SK-N-SH treated with all-trans-retinoic acid at 6 μM for 48 hours (cell line): ENCODE data around the gene CRYAA.
"Not testable (repeated sequence)": the region's sequence is repeated elsewhere in the genome, so short reads cannot be mapped to it uniquely, and the experiment has no call there.

Source experiments
- ATAC-seq: fragments of 200-7000 bp; cut with Tn5 transposase; 3 replicates; pipeline ENCODE4 v1.9.1; 2020; ENCODE audit warnings: mild to moderate bottlenecking, moderate library complexity
- CSDC2 ChIP-seq: fragments of 250-450 bp; sonication (Bioruptor Pico); IDR thresholded peaks from 2 replicates; pipeline ENCODE4 v1.5.0; 2020; ENCODE audit warnings: mild to moderate bottlenecking, moderate library complexity
- ESRRG ChIP-seq: fragments of 250-450 bp; sonication (Bioruptor Pico); IDR thresholded peaks from 2 replicates; pipeline ENCODE4 v1.6.1; 2021; ENCODE audit warnings: mild to moderate bottlenecking
- GLIS3 ChIP-seq: fragments of 250-450 bp; sonication (Bioruptor Pico); IDR thresholded peaks from 2 replicates; pipeline ENCODE4 v1.5.0; 2020; ENCODE audit warnings: mild to moderate bottlenecking, moderate library complexity
- OSR1 ChIP-seq: fragments of 250-450 bp; sonication (Bioruptor Pico); IDR thresholded peaks from 2 replicates; pipeline ENCODE4 v1.8.0; 2022; ENCODE audit warnings: moderate library complexity, mild to moderate bottlenecking, inconsistent platforms
- PATZ1 ChIP-seq: fragments of 250-450 bp; sonication (Bioruptor Pico); IDR thresholded peaks from 2 replicates; pipeline ENCODE4 v1.8.0; 2020; ENCODE audit warnings: mild to moderate bottlenecking, moderate library complexity, borderline replicate concordance
- SNAI2 ChIP-seq: fragments of 250-450 bp; sonication (Bioruptor Pico); IDR thresholded peaks from 2 replicates; pipeline ENCODE4 v1.5.0; 2020; ENCODE audit warnings: mild to moderate bottlenecking, moderate library complexity
- TCF4 ChIP-seq: fragments of 250-450 bp; sonication (Bioruptor Pico); IDR thresholded peaks from 2 replicates; pipeline ENCODE4 v1.8.0; 2021; ENCODE audit warnings: mild to moderate bottlenecking, moderate library complexity, borderline replicate concordance
- ZC3H10 ChIP-seq: fragments of 250-450 bp; sonication (Bioruptor Pico); IDR thresholded peaks from 2 replicates; pipeline ENCODE4 v1.5.1; 2021; ENCODE audit warnings: mild to moderate bottlenecking, moderate library complexity
- ZFP30 ChIP-seq: fragments of 450-650 bp; formaldehyde crosslinking; IDR thresholded peaks from 2 replicates; pipeline ENCODE4 v1.5.0; 2022; ENCODE audit warnings: mild to moderate bottlenecking, moderate library complexity
- ZNF565 ChIP-seq: fragments of 450-650 bp; formaldehyde crosslinking; conservative IDR thresholded peaks from 2 replicates; pipeline ENCODE4 v1.5.0; 2020; ENCODE audit warnings: low read depth, mild to moderate bottlenecking, moderate library complexity
- ZNF70 ChIP-seq: fragments of 450-650 bp; formaldehyde crosslinking; IDR thresholded peaks from 2 replicates; pipeline ENCODE4 v1.5.0; 2020; ENCODE audit warnings: mild to moderate bottlenecking, moderate library complexity
- ZNF8 ChIP-seq: fragments of 450-650 bp; formaldehyde crosslinking; IDR thresholded peaks from 2 replicates; pipeline ENCODE4 v1.5.0; 2020; ENCODE audit warnings: mild to moderate bottlenecking, moderate library complexity
- TF ChIP-seq, protein P1 (sequence below): fragments of 250-450 bp; sonication (Bioruptor Pico); IDR thresholded peaks from 2 replicates; pipeline ENCODE4 v1.5.0; 2020; ENCODE audit warnings: mild to moderate bottlenecking, moderate library complexity
- TF ChIP-seq, protein P2 (sequence below): fragments of 250-450 bp; sonication (Bioruptor Pico); IDR thresholded peaks from 2 replicates; pipeline ENCODE4 v1.5.1; 2020; ENCODE audit warnings: low read depth, mild to moderate bottlenecking, moderate library complexity
- TF ChIP-seq, protein P3 (sequence below): fragments of 250-450 bp; sonication (Bioruptor Pico); IDR thresholded peaks from 2 replicates; pipeline ENCODE4 v1.8.0; 2021; ENCODE audit warnings: low read depth, mild to moderate bottlenecking, moderate library complexity, borderline replicate concordance

Gene CRYAA

GRCh38 chr21:43177043-43177906, 8.5 kb downstream of the CRYAA start:
- ATAC-seq = not testable (repeated sequence)

- not testable (repeated sequence) for ATAC-seq
Measured at GRCh38 chr21:43178175-43178826, 9.5 kb downstream of the CRYAA start.

DNA sequence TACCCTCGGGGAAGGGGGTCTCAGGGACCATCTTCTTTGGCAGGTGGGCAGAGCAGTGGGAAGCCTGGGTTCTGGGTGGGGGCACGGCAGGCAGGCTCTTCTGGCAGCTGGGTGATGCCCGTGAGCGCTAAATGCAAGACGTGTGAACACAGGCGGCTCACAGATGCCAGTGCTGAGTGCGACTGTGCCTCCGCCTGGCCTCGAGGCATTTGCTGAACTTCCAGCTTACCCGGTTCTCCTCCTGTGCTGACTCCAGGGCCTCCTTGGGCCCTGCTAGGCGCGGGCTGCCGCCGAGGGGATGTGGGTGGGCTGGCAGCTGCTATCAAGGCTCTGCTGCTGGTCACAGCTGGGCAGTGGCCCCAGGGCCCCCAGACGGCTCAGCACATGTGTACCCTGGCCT, 12.2 kb downstream of the CRYAA start:
- ATAC-seq = not testable (repeated sequence)

DNA sequence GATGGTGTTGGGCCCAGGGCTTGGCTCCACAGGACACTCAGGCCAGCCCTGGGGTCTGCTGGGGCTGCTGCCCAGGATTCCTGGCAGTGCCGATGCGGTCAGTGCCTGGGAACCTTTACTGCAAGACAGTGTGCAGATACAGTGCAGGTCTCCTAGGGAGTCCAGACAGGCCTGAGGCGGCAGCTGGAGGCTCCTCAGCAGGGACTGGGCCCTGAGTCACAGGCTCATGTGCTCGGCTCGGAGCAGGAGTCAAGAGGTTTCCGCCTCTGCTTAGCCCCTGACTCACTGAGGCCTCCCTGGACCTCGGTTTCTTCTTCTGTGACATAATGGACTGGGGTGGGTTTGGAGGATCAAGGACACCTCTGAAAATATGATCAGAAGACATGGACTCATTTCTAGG, 18.5 kb downstream of the CRYAA start:
- not testable (repeated sequence) for ATAC-seq

GRCh38 chr21:43187715-43188114, 18.9 kb downstream of the CRYAA start:
- no peak for TF ChIP-seq TCF4
- TF ChIP-seq ZC3H10 (CRISPR knock-in tag) = no peak
- TF ChIP-seq, protein P1, sequence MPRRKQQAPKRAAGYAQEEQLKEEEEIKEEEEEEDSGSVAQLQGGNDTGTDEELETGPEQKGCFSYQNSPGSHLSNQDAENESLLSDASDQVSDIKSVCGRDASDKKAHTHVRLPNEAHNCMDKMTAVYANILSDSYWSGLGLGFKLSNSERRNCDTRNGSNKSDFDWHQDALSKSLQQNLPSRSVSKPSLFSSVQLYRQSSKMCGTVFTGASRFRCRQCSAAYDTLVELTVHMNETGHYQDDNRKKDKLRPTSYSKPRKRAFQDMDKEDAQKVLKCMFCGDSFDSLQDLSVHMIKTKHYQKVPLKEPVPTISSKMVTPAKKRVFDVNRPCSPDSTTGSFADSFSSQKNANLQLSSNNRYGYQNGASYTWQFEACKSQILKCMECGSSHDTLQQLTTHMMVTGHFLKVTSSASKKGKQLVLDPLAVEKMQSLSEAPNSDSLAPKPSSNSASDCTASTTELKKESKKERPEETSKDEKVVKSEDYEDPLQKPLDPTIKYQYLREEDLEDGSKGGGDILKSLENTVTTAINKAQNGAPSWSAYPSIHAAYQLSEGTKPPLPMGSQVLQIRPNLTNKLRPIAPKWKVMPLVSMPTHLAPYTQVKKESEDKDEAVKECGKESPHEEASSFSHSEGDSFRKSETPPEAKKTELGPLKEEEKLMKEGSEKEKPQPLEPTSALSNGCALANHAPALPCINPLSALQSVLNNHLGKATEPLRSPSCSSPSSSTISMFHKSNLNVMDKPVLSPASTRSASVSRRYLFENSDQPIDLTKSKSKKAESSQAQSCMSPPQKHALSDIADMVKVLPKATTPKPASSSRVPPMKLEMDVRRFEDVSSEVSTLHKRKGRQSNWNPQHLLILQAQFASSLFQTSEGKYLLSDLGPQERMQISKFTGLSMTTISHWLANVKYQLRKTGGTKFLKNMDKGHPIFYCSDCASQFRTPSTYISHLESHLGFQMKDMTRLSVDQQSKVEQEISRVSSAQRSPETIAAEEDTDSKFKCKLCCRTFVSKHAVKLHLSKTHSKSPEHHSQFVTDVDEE = no peak
- no peak for TF ChIP-seq ZNF70 (CRISPR knock-in tag)
- no peak for TF ChIP-seq ESRRG (CRISPR knock-in tag)
- TF ChIP-seq CSDC2 (CRISPR knock-in tag) = no peak
- TF ChIP-seq PATZ1 (CRISPR knock-in tag) = no peak
- ATAC-seq = no peak

GRCh38 chr21:43188181-43188580, 19.4 kb downstream of the CRYAA start:
- ATAC-seq = no peak
- TF ChIP-seq, protein P1 = no peak
- no peak for TF ChIP-seq TCF4
- no peak for TF ChIP-seq ZFP30

DNA sequence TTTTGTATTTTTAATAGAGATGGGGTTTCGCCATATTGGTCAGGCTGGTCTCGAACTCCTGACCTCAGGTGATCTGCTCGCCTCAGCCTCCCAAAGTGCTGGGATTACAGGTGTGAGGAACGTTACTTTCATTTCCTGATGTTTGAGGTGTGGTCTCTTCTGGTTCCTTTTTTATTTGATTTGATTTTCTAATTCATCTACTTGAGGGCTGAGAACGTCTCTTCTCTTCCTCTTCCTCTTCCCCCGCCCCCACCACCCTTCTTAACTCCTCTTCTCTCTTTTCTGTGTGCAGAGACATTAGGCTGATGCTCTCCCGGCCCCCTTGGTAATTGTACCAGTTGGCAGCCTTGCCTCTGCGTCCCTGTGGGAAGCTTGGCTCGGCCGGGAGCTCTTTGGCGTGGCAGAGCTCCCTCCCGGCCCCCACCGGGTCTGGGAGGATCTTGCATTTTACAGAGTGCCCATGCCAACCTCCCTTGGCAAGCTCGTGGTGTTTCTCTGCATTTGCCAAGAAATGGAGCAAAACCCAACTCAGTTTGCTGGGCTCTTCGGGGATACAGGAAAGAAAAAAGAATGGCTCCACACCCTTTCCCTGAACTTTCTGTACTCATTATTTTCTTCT, 19.9 kb downstream of the CRYAA start:
- TF ChIP-seq OSR1 (CRISPR knock-in tag) = no peak
- TF ChIP-seq ZNF8 (CRISPR knock-in tag) = no peak
- TF ChIP-seq, protein P2, sequence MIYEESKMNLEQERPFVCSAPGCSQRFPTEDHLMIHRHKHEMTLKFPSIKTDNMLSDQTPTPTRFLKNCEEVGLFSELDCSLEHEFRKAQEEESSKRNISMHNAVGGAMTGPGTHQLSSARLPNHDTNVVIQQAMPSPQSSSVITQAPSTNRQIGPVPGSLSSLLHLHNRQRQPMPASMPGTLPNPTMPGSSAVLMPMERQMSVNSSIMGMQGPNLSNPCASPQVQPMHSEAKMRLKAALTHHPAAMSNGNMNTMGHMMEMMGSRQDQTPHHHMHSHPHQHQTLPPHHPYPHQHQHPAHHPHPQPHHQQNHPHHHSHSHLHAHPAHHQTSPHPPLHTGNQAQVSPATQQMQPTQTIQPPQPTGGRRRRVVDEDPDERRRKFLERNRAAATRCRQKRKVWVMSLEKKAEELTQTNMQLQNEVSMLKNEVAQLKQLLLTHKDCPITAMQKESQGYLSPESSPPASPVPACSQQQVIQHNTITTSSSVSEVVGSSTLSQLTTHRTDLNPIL (CRISPR knock-in tag) = no peak
- TF ChIP-seq GLIS3 = no peak
- TF ChIP-seq, protein P3, sequence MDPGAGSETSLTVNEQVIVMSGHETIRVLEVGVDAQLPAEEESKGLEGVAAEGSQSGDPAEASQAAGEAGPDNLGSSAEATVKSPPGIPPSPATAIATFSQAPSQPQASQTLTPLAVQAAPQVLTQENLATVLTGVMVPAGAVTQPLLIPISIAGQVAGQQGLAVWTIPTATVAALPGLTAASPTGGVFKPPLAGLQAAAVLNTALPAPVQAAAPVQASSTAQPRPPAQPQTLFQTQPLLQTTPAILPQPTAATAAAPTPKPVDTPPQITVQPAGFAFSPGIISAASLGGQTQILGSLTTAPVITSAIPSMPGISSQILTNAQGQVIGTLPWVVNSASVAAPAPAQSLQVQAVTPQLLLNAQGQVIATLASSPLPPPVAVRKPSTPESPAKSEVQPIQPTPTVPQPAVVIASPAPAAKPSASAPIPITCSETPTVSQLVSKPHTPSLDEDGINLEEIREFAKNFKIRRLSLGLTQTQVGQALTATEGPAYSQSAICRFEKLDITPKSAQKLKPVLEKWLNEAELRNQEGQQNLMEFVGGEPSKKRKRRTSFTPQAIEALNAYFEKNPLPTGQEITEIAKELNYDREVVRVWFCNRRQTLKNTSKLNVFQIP = no peak
- no peak for TF ChIP-seq PATZ1 (CRISPR knock-in tag)
- TF ChIP-seq SNAI2 = no peak
- no peak for TF ChIP-seq ZNF565 (CRISPR knock-in tag)
- TF ChIP-seq ZC3H10 (CRISPR knock-in tag) = no peak
- ATAC-seq = no peak
